Testis (tissue), 2 donors: Measurements from ENCODE around the gene EPB41L1.

Source experiments
- CTCF ChIP-seq, 3 experiments: fragments of 450-650 bp in 2 of 3; fragments of 200-600 bp in 1 of 3; sonication (generic) in 1 of 3; IDR thresholded peaks; one replicate each; pipeline ENCODE4 v1.5.1; 2016 to 2019; ENCODE audit warnings: antibody characterized with exemption in 3 of 3, mild to moderate bottlenecking in 2 of 3, moderate library complexity in 1 of 3
- POLR2A ChIP-seq: fragments of 450-650 bp; IDR thresholded peaks from one replicate; pipeline ENCODE4 v1.6.1; 2017; ENCODE audit warnings: antibody characterized with exemption, mild to moderate bottlenecking, moderate library complexity

- TF ChIP-seq CTCF (IDR thresholded peaks at IDR 0.05) (no peak), POLR2A (no peak)
Measured at GRCh38 chr20:36238153-36238552, 83.6 kb downstream of the EPB41L1 start.
